ENCODE results near the gene C2orf76.

GRCh38 chr2:119372778-119373568 lies 6.3 kb upstream of the C2orf76 start:
- TF ChIP-seq ZNF274 (IDR thresholded peaks at IDR 0.05; ENCODE audit: low read depth, low read length), result no peak
- no peak for TF ChIP-seq SUZ12 (IDR thresholded peaks at IDR 0.05; ENCODE audit: extremely low read depth, insufficient read depth, insufficient read length)
- TF ChIP-seq YY1 (IDR thresholded peaks at IDR 0.05; ENCODE audit: insufficient read depth, insufficient read length), result no peak
